ENCODE data around the gene KCNIP4.

KCNIP4 gene

DNA sequence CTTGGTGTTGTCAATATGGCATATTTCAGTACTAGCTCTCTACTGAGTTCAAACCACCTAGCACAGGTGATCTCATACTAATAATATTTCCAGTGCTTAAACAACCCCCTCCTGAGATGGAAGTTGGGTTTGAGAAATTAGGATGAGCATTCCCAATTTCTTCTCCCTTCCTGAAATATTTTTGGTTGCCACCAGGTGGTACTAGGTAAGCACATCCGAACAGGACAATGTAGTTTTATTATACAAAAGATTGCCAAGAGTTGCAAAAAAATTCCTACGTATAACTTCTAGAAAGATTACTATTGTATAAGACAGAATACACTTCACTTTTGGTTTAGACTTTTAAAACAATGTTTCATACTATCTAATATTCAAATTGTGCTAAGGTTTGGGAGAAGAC lies 763.8 kb downstream of the KCNIP4 start:
- no peak for DNase-seq (ENCODE audit: low spot score)

DNA sequence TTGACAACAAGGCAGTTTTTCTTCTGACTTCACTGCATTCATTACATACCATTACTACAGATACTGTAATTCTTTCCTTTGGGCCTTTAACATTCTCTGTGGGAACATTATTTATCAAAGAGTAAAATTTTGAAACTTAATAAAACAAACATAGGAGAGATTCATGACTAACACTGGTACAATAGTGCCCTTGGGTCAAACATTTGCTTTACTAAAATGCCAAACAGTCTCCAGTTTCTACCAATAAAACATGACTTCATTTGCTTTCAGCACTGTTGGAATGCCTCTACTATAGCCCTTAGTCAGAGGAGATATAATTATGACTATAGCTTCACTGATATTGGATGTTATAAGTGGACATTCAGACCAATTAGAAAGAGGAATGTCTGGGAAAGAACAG lies 766.9 kb downstream of the KCNIP4 start:
- DNase-seq (ENCODE audit: low spot score), result no peak

GRCh38 chr4:21177871-21178270 lies 770.7 kb downstream of the KCNIP4 start:
- no peak for DNase-seq (ENCODE audit: low spot score)

DNA sequence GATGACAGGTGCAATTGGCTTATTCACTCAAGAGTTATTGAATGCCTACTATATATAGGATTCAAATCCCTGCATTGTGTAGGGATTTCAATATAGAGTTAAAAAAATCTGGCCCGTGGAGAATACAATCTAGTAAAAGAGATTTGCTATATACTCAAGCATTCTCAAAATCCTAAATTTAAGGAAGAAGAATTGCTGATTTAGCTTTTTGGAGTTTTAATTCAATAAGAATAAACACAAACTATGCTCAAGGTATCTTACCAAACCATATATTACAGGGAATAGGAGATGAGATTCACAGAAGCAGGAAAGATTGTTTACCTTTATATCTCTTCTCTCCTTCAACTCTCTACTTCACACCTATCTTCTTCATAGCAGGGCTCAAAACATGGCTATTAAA lies 771.5 kb downstream of the KCNIP4 start:
- no peak for DNase-seq (ENCODE audit: low spot score)

DNA sequence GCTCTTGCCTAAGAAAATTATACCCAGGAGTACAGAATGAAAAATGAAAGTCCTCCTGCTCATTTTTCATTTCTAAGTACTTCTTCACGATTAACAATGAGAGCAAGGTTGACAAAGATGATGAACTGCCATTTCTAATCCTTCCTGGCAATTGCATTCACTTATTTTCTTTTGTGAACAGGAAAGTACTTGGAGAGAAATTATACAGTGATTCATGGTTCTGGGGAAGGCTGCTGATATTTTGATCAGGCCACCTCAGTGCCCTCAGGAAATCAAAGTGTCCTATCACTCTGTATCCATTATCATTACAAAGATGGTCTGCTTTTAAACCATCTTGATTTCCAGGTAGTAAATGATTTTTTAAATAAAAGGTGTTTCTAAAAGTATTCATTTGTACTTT lies 780.9 kb downstream of the KCNIP4 start:
- no peak for DNase-seq (ENCODE audit: low spot score)

GRCh38 chr4:21155367-21155766 lies 793.2 kb downstream of the KCNIP4 start:
- no peak for DNase-seq (ENCODE audit: low spot score)

GRCh38 chr4:21139327-21139726 lies 809.2 kb downstream of the KCNIP4 start:
- DNase-seq (ENCODE audit: low spot score), result no peak

- DNase-seq (ENCODE audit: low spot score), result no peak
Observed at GRCh38 chr4:21136051-21136630, 812.4 kb downstream of the KCNIP4 start.

GRCh38 chr4:21134994-21135393 lies 813.6 kb downstream of the KCNIP4 start:
- DNase-seq (ENCODE audit: low spot score), result no peak

DNA sequence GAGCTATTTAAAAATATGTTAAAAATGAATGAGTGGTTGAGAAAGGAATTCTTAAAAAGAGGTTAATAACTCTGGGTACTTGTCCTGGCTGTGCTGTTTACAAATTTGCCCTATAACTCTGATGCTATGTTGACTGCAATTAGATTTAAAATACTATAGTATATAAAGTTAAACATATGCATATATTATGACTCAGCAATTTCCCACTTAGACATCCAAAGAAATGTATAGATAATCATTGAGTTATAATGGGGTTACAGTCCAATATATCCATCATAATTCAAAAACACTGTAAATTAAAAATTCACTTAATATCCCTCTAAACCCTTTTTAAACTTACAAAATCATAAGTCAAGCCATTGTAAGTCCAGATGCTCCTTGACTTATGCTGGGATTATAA lies 818.0 kb downstream of the KCNIP4 start:
- DNase-seq (ENCODE audit: low spot score), result no peak

DNA sequence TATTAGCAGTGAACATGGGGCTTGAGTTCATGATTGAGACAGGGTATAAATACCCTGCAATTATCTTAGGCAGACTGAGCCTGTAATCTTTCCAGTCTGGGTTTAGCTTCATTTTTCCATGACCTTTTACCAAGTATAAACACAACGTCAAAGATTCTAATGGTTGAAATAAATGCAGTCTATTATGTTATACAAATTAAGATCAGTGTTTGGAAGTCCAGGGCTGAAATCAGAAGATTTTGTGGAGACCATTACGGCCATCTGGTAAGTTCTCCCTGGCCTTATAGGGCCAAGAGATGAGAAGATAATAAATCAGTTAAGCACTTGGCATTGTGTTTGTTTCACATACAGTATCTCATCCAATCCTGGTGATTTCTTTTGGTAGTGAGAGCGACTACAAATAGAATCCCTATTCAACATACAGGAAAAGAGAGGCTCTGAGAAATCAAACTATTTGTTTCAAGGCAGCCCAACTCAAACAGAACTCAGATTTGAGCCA lies 822.5 kb downstream of the KCNIP4 start:
- no peak for DNase-seq (ENCODE audit: low spot score)

GRCh38 chr4:21118301-21118700 lies 830.3 kb downstream of the KCNIP4 start:
- DNase-seq (ENCODE audit: low spot score), result no peak

DNA sequence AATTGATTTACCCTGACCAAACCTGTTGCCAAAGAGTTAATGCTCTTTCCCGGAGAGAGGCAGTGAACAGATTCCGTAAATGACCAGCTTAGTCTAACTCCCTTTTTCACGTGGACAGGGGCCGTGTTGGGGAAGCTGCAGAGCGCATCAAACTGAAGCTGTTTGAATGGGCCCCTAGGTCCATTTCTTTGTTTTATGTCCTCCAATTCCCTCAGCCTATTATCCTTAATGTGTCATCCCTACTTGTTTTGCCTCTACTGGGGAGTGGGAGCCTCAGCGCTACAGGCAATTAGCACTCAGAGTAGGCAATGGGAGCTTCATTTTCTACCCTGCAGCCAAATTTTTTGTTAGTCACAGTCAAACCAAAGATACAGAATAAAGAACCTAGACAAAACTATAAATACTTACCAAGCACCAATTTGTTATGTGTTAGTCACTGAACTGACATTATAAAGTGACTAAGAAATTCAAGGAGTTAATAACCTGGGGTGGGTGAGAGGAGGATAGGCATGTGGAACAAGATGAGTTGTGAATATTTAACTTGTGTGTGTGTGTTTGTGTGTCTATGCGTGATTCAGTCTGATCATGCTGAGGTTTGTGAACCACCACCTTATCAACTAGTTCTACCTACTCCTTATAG lies 830.9 kb downstream of the KCNIP4 start:
- no peak for DNase-seq (ENCODE audit: low spot score)

DNA sequence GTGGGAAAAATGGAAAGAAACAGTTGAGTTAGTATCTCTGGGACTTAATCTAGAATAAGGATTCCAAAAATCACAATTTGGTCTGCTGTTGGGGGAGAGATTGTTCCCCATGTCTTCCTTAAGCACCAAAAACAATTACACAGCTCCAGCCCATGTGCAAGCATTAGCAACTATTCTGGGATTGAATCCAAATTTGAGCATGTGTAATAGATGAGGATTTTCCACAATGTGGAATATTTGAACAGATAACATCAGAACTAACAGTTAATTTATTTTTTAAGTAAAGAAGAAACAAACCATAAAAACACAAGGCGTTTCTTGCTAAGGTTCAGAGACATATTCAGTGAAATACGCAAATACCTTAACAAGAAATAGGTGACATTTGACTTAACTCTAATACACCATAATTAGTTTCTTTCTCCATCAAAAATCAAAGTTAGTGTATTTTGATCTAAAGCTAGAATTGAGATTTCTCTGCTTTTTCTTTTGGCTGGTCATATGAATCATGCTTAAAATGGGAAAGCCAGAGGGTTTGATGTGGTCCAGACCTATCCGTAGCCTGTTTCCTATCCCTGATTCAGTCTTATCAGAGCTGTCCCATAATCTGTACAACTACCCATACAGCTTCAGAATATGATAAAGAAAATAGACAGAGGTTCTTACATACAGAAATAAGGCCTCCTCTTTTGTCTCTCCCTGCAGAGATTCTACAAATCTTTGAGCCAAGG lies 834.9 kb downstream of the KCNIP4 start:
- no peak for DNase-seq (ENCODE audit: low spot score)

- DNase-seq (ENCODE audit: low spot score), result no peak
Observed at GRCh38 chr4:21102667-21103066, 845.9 kb downstream of the KCNIP4 start.

GRCh38 chr4:21097865-21098264 lies 850.7 kb downstream of the KCNIP4 start:
- no peak for DNase-seq (ENCODE audit: low spot score)

- no peak for DNase-seq (ENCODE audit: low spot score)
Observed at GRCh38 chr4:21097026-21097425, 851.5 kb downstream of the KCNIP4 start.

GRCh38 chr4:21092531-21092930 lies 856.0 kb downstream of the KCNIP4 start:
- no peak for DNase-seq (ENCODE audit: low spot score)

GRCh38 chr4:21090094-21090666 lies 858.4 kb downstream of the KCNIP4 start:
- no peak for DNase-seq (ENCODE audit: low spot score)

- DNase-seq (ENCODE audit: low spot score), result no peak
Observed at GRCh38 chr4:21083413-21083812, 865.2 kb downstream of the KCNIP4 start.

DNA sequence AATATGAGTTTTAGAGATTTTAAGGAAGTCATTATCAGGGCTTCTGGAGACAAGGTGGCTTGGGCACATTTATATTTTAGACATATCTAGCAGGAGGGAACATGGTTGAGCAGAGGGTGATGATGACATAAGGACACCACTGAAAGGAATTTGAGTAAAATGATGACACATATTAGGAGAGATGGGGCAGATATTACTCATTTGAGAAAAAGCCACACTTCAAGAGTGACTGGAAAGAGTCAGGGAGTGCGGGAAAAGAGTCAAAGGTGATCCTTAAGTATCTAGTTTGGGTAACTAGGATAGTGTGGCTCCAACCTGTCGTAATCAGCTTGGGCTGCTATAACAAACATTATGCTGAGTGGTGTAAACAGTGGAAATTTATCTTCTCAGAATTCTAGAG lies 870.6 kb downstream of the KCNIP4 start:
- no peak for DNase-seq (ENCODE audit: low spot score)

- DNase-seq (ENCODE audit: low spot score), result no peak
Observed at GRCh38 chr4:21067351-21067750, 881.2 kb downstream of the KCNIP4 start.

DNA sequence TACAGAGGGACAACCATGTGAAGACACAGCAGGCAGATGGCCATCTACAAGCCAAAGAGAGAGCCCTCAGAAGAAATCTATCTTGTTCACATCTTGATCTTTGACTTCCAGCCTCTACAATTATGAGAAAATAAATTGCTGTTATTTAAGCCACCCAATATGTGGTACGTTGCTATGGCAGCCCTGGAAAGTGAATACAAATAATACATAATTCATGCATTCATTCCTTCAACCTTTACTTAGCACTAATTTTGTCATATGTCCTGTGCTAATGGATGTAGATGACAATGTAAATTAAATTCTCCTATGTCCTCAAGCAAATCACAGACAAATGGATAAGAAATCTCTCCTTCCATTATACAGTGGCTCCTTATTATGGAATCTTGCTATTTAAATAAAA lies 886.7 kb downstream of the KCNIP4 start:
- DNase-seq (ENCODE audit: low spot score), result no peak
